GM12878 (cell line): ENCODE measurements around the gene TOB2.

ENCODE experiments used
- ATF3 ChIP-seq: IDR thresholded peaks from 2 replicates; pipeline ENCODE4 v1.6.1; 2011; ENCODE audit warnings: low read depth, mild to moderate bottlenecking, low read length, moderate library complexity, borderline replicate concordance; ENCODE audit errors: extremely low read depth
- BHLHE40 ChIP-seq, 2 experiments: fragments of 450-650 bp in 1 of 2; IDR thresholded peaks; 2 replicates each; pipeline ENCODE4 v1.6.1; 2011 to 2017; ENCODE audit warnings: low read depth in 2 of 2, borderline replicate concordance in 1 of 2, improper control_type of control experiment in 1 of 2, low read length in 1 of 2, mild to moderate bottlenecking in 1 of 2
- CEBPB ChIP-seq, 2 experiments: fragments of 150-350 bp in 1 of 2; IDR thresholded peaks; 2 replicates each; pipeline ENCODE4 v1.6.1; 2012 to 2014; ENCODE audit warnings: low read depth in 2 of 2, low read length in 2 of 2, borderline replicate concordance in 1 of 2, inconsistent platforms in 1 of 2
- CTCF ChIP-seq, 3 experiments: IDR thresholded peaks in 2 of 3; conservative IDR thresholded peaks in 1 of 3; 2 replicates each; pipeline ENCODE4 v1.5.1; 2011; ENCODE audit warnings: low read depth in 3 of 3, low read length in 3 of 3, mild to moderate bottlenecking in 3 of 3, control low read depth in 2 of 3, moderate library complexity in 2 of 3, inconsistent platforms in 1 of 3, mixed read lengths in 1 of 3; ENCODE audit not compliant: control insufficient read depth in 2 of 3, insufficient read depth in 1 of 3; ENCODE audit errors: extremely low read depth in 1 of 3
- MAX ChIP-seq: IDR thresholded peaks from 2 replicates; pipeline ENCODE4 v1.6.1; 2012; ENCODE audit warnings: low read depth, low read length, improper control_type of control experiment
- NFYB ChIP-seq: IDR thresholded peaks from 2 replicates; pipeline ENCODE4 v1.6.1; 2011; ENCODE audit warnings: low read depth, mild to moderate bottlenecking, low read length, improper control_type of control experiment, moderate library complexity; ENCODE audit not compliant: insufficient read depth
- SMAD1 ChIP-seq: fragments of 450-650 bp; IDR thresholded peaks from 2 replicates; pipeline ENCODE4 v1.6.1; 2018; ENCODE audit warnings: mild to moderate bottlenecking, low read depth; ENCODE audit not compliant: partially characterized antibody
- ZBTB11 ChIP-seq: fragments of 450-650 bp; formaldehyde crosslinking; IDR thresholded peaks from 2 replicates; pipeline ENCODE4 v1.5.0; 2022; ENCODE audit warnings: mild to moderate bottlenecking, missing genetic modification characterization

- TF ChIP-seq ZBTB11 (CRISPR knock-in tag) = no peak
- no peak for TF ChIP-seq CTCF (IDR thresholded peaks at IDR 0.05 in 2 of 3, conservative IDR thresholded peaks at IDR 0.05 in 1 of 3; ENCODE audit: control insufficient read depth in 2 of 3, extremely low read depth in 1 of 3, insufficient read depth in 1 of 3, low read depth in 3 of 3, low read length in 3 of 3)
- no peak for TF ChIP-seq SMAD1
- TF ChIP-seq NFYB = no peak
- TF ChIP-seq BHLHE40 (IDR thresholded peaks at IDR 0.05; ENCODE audit: borderline replicate concordance in 1 of 2, low read depth in 2 of 2, low read length in 1 of 2) = no peak
- no peak for TF ChIP-seq ATF3
- TF ChIP-seq MAX = no peak
- no peak for TF ChIP-seq CEBPB (IDR thresholded peaks at IDR 0.05; ENCODE audit: borderline replicate concordance in 1 of 2, low read depth in 2 of 2, low read length in 2 of 2)
Observed at GRCh38 chr22:41401781-41402648, 44.6 kb downstream of the TOB2 start.
